Measurements from ENCODE around the gene JMJD1C.
"Not testable (repeated sequence)": the region's sequence is repeated elsewhere in the genome, so short reads cannot be mapped to it uniquely, and the experiment has no call there.

JMJD1C gene

GRCh38 chr10:63383141-63383540, 82.6 kb downstream of the JMJD1C start:
- H3K27me3 ChIP-seq (ENCODE audit: insufficient read depth, low read length, poor library complexity, severe bottlenecking): no peaks in the 10 kb centered on the region
- peaks cover 3% of the 10 kb centered on the region; the same call in 1 of the 2 replicates for H3K36me3 ChIP-seq (ENCODE audit: insufficient read depth, low read length)
- peaks cover 4% of the 10 kb centered on the region for H3K4me1 ChIP-seq (ENCODE audit: insufficient read depth, low read length, poor library complexity, severe bottlenecking)
- no peak overlapping the region for H2AFZ ChIP-seq (ENCODE audit: low read length)
- no peak overlapping the region for H3K9ac ChIP-seq (ENCODE audit: low read depth, low read length, poor library complexity, severe bottlenecking)
- TF ChIP-seq CTCF (conservative IDR thresholded peaks at IDR 0.05; ENCODE audit: low read length): no peak
- TF ChIP-seq EZH2phosphoT487 (IDR thresholded peaks at IDR 0.05; ENCODE audit: borderline replicate concordance): no peak
- H3K9me3 ChIP-seq (ENCODE audit: insufficient read depth, low read depth, low read length): no peaks in the 10 kb centered on the region
- peaks cover 61% of the 10 kb centered on the region for H4K20me1 ChIP-seq (ENCODE audit: insufficient read depth, low read length, poor library complexity, severe bottlenecking)
- H3K79me2 ChIP-seq (ENCODE audit: insufficient read depth, low read length): peaks cover 56% of the 10 kb centered on the region
- H3K4me3 ChIP-seq (ENCODE audit: low read length, poor library complexity, severe bottlenecking): no peak overlapping the region
- peaks cover 3% of the 10 kb centered on the region; the same call in 1 of the 2 replicates for H3F3A ChIP-seq (ENCODE audit: low read depth)
- no peak overlapping the region for H3K4me2 ChIP-seq (ENCODE audit: low read depth, low read length, poor library complexity, severe bottlenecking)
- H3K9me2 ChIP-seq (replicated peaks; ENCODE audit: low read depth, low read length): no peaks in the 10 kb centered on the region

GRCh38 chr10:63382066-63382465, 83.7 kb downstream of the JMJD1C start:
- Histone ChIP-seq H3K4me3 (ENCODE audit: low read length, poor library complexity, severe bottlenecking) (no peak overlapping the region), H4K20me1 (ENCODE audit: insufficient read depth, low read length, poor library complexity, severe bottlenecking) (peaks cover 53% of the 10 kb centered on the region), H3K79me2 (ENCODE audit: insufficient read depth, low read length) (peaks cover 48% of the 10 kb centered on the region), H2AFZ (ENCODE audit: low read length) (no peak overlapping the region), H3K9me2 (replicated peaks; ENCODE audit: low read depth, low read length) (no peaks in the 10 kb centered on the region), H3K36me3 (ENCODE audit: insufficient read depth, low read length) (peaks cover 3% of the 10 kb centered on the region; the same call in 1 of the 2 replicates), H3F3A (ENCODE audit: low read depth) (peaks cover 3% of the 10 kb centered on the region; the same call in 1 of the 2 replicates), H3K4me2 (ENCODE audit: low read depth, low read length, poor library complexity, severe bottlenecking) (no peak overlapping the region), H3K9ac (ENCODE audit: low read depth, low read length, poor library complexity, severe bottlenecking) (no peak overlapping the region), H3K9me3 (ENCODE audit: insufficient read depth, low read depth, low read length) (no peaks in the 10 kb centered on the region), H3K4me1 (ENCODE audit: insufficient read depth, low read length, poor library complexity, severe bottlenecking) (no peaks in the 10 kb centered on the region), H3K27me3 (ENCODE audit: insufficient read depth, low read length, poor library complexity, severe bottlenecking) (no peaks in the 10 kb centered on the region)
- TF ChIP-seq EZH2phosphoT487 (IDR thresholded peaks at IDR 0.05; ENCODE audit: borderline replicate concordance) (no peak), CTCF (conservative IDR thresholded peaks at IDR 0.05; ENCODE audit: low read length) (no peak)

GRCh38 chr10:63377305-63377661, 88.5 kb downstream of the JMJD1C start:
- not testable (repeated sequence) for H3K4me2 ChIP-seq (ENCODE audit: low read depth, low read length, poor library complexity, severe bottlenecking); H3K36me3 ChIP-seq (ENCODE audit: insufficient read depth, low read length)

GRCh38 chr10:63376560-63377304, 89.0 kb downstream of the JMJD1C start:
- Histone ChIP-seq H3K79me2 (ENCODE audit: insufficient read depth, low read length) (peaks cover 46% of the 10 kb centered on the region), H2AFZ (ENCODE audit: low read length) (no peak overlapping the region)

More at GRCh38 chr10:63377305-63377661, 88.5 kb downstream of the JMJD1C start:
- H3K9me2 ChIP-seq (replicated peaks; ENCODE audit: low read depth, low read length); H3K27me3 ChIP-seq (ENCODE audit: insufficient read depth, low read length, poor library complexity, severe bottlenecking); H3K4me3 ChIP-seq (ENCODE audit: low read length, poor library complexity, severe bottlenecking); H3K9ac ChIP-seq (ENCODE audit: low read depth, low read length, poor library complexity, severe bottlenecking); H3K9me3 ChIP-seq (ENCODE audit: insufficient read depth, low read depth, low read length); H3K4me1 ChIP-seq (ENCODE audit: insufficient read depth, low read length, poor library complexity, severe bottlenecking); H4K20me1 ChIP-seq (ENCODE audit: insufficient read depth, low read length, poor library complexity, severe bottlenecking); H2AFZ ChIP-seq (ENCODE audit: low read length); H3F3A ChIP-seq (ENCODE audit: low read depth): not testable (repeated sequence)
- peaks cover 46% of the 10 kb centered on the region for H3K79me2 ChIP-seq (ENCODE audit: insufficient read depth, low read length)

More at GRCh38 chr10:63376560-63377304, 89.0 kb downstream of the JMJD1C start:
- TF ChIP-seq CTCF (conservative IDR thresholded peaks at IDR 0.05; ENCODE audit: low read length): no peak
- no peak for TF ChIP-seq EZH2phosphoT487 (IDR thresholded peaks at IDR 0.05; ENCODE audit: borderline replicate concordance)
- Histone ChIP-seq H3K4me2 (ENCODE audit: low read depth, low read length, poor library complexity, severe bottlenecking) (no peak overlapping the region), H3K27me3 (ENCODE audit: insufficient read depth, low read length, poor library complexity, severe bottlenecking) (no peaks in the 10 kb centered on the region), H3K4me3 (ENCODE audit: low read length, poor library complexity, severe bottlenecking) (no peak overlapping the region), H3F3A (ENCODE audit: low read depth) (peaks cover 3% of the 10 kb centered on the region; the same call in 1 of the 2 replicates), H3K36me3 (ENCODE audit: insufficient read depth, low read length) (peaks cover 3% of the 10 kb centered on the region; the same call in 1 of the 2 replicates), H3K9me3 (ENCODE audit: insufficient read depth, low read depth, low read length) (no peaks in the 10 kb centered on the region), H3K9ac (ENCODE audit: low read depth, low read length, poor library complexity, severe bottlenecking) (no peak overlapping the region), H3K9me2 (replicated peaks; ENCODE audit: low read depth, low read length) (no peaks in the 10 kb centered on the region), H4K20me1 (ENCODE audit: insufficient read depth, low read length, poor library complexity, severe bottlenecking) (peaks cover 11% of the 10 kb centered on the region), H3K4me1 (ENCODE audit: insufficient read depth, low read length, poor library complexity, severe bottlenecking) (peaks cover 8% of the 10 kb centered on the region)

All from Loucy (cell line).